Activated naive CD8-positive, alpha-beta T cell treated with anti-CD3 and anti-CD28 coated beads, Interleukin-2, amount 10 ng/mL, durations not matched to agents 7 days and 5 days (primary cell): ENCODE results near the gene HOXA13. TPM values are rescaled to one million over a fixed set of nuclear protein-coding genes. Genes with fewer than 3 reads are reported as not detected.

ENCODE experiments used
- ATAC-seq: fragments of 150-1000 bp; cut with Tn5 transposase; one replicate; pipeline ENCODE4 v1.10.0; 2021; ENCODE audit warnings: low read depth, moderate library complexity
- POLR2A ChIA-PET: fragments of 350-600 bp; sonication (Branson Sonifier 250); formaldehyde crosslinking; loops from one replicate; lab custom pipeline; 2021; ENCODE audit warnings: antibody characterized with exemption; lab: Charles Lee
- DNase-seq: peaks from one replicate; pipeline ENCODE4 v3.0.0; 2021
- H3K27ac Mint-ChIP-seq: one replicate; pipeline ENCODE4 v1.8.0; 2022; ENCODE audit warnings: mild to moderate bottlenecking, mixed read lengths
- H3K27me3 Mint-ChIP-seq: one replicate; pipeline ENCODE4 v1.8.0; 2022; ENCODE audit warnings: mild to moderate bottlenecking, moderate library complexity, mixed read lengths
- H3K36me3 Mint-ChIP-seq: one replicate; pipeline ENCODE4 v1.8.0; 2021; ENCODE audit warnings: mild to moderate bottlenecking, mixed read lengths
- H3K4me1 Mint-ChIP-seq: one replicate; pipeline ENCODE4 v1.8.0; 2021; ENCODE audit warnings: mixed read lengths
- H3K4me3 Mint-ChIP-seq: one replicate; pipeline ENCODE4 v1.8.0; 2022; ENCODE audit warnings: mild to moderate bottlenecking, moderate library complexity, mixed read lengths
- H3K9me3 Mint-ChIP-seq: one replicate; pipeline ENCODE4 v1.8.0; 2021; ENCODE audit warnings: mixed read lengths
- total RNA-seq, 2 experiments: library from RNA; stranded (reverse); gene quantifications; one replicate each; pipeline ENCODE4 v1.2.3, GENCODE V29; 2021

Gene HOXA13
- total RNA-seq, 2 experiments from 2014 or later: not detected

DNA sequence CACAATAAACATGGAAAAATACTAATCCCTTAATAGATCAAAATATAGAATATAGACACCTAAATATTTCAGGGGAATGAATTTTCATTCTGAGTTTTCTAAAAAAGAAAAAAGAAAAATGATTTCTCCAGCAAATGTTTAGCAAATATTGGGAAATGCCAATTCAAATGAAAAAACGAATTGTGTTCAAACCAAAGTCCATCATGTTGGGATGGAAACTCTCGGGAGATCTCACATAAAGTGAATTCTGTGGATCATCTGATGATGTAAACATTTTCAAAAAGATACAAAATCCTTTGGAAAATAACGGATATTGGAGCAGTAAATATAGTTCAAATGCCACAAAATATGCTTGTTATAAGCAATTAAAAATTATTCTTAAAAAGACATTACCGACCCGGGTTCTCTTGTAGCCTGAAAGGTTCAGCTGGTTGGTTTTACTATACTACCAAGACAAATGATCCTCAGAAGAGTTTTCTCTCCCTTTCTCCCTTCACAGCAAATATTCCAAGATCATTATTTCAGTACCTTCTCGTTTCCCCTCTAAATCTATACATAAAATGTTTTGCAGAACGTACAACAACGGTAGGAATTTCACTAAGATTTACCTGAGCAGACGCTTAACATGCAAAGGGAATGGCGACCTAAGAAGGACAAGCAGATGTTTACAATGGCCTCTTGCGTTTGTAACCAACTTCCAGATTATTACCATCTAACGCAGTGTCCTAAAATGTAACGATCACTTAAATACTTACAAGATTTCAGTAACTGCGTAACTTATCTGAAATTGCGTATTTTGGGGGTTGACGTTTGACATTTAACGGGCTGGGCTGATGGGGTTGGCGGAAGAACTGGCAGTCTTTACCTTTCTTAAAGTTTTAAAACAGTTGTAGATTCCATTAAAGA, 2.5 kb downstream of the HOXA13 start:
- ATAC-seq (no peak), DNase-seq (no peak)
- H3K36me3 Mint-ChIP-seq: peaks cover 2% of the 10 kb centered on the region
- POLR2A ChIA-PET: no interaction called here
- H3K4me1 Mint-ChIP-seq: peaks cover 24% of the 10 kb centered on the region
- H3K27me3 Mint-ChIP-seq: peaks cover 81% of the 10 kb centered on the region
- no peaks in the 10 kb centered on the region for H3K9me3 Mint-ChIP-seq
- H3K4me3 Mint-ChIP-seq: no peak overlapping the region
- no peak overlapping the region for H3K27ac Mint-ChIP-seq

DNA sequence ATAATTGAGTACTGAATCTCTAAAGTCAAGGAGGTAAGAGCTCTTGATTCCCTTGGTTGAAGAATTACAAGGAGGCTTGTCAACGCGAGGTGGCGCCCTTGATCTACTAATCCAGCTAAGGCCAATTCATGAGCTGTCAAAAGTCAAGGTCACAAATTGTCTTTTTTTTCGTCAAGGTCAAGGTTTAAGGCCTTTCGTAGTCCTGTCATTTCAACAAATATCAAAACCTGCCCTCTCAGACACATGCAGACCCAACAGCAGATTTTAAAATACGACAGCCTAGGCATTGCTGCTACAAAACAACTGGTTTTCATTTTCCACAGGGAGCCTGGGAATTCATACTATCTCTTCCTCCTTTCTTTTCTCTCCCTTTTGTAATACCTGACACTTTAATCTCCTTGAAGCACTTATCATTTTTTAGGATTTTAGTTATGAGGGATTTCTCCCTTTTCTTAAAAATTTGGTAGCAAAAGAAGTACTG, 3.6 kb downstream of the HOXA13 start:
- DNase-seq: peak; percentile 77
- Mint-ChIP-seq H3K4me3 (no peak overlapping the region), H3K9me3 (no peaks in the 10 kb centered on the region), H3K36me3 (peaks cover 2% of the 10 kb centered on the region), H3K27ac (no peak overlapping the region), H3K27me3 (peaks cover 80% of the 10 kb centered on the region), H3K4me1 (peaks cover 19% of the 10 kb centered on the region)
- POLR2A ChIA-PET: no interaction called here
- ATAC-seq: no peak

DNA sequence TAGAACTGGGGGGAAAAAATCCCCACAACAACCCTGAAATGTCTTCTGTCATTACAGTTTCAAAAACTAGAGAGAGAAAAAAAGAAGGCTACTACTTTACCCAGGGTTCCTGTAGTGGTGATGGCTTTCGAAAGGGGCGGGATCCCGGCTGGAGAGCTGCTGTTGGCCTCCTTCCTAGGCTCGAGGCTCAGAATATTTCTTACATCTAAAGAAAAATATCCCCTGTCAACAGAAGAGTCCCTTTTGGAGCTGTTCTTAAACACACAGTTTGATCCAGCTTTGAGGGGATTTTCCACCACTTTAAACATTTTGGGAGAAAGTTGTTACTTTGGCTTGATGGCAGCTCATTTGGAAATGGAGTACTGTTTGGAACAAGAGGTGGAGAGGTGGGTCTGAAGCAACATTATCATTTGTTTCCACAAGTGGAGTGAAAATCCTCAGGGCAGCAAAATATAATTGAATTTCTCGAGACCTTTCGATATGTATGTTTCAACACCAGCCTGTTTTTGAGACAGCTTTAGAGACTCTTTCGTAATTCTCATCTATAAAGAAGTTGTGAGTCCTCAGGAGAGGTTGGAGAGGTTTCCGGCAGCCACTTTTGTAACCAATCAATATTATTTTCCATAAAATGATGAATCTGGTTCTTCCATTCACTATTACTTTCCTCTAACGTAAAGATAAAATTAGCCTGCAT, 5.1 kb downstream of the HOXA13 start:
- POLR2A ChIA-PET: no interaction called here

DNA sequence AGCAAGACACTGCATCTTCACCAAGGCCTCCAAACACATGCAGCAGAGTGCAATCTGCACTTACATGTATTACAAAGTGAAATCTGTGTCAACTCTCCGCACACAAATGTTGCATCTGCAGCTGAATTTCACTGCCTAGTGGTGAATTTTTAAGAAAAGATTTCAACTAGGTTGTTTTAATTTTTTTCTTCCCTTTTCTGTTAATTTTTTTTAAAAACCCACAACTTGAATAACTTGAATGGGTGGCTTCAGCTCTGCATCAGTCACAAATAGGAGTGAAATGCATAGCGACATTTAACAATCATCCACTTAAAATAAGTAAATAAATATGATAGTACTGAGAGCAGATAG, 5.9 kb downstream of the HOXA13 start:
- Mint-ChIP-seq H3K4me3 (no peak overlapping the region), H3K4me1 (peaks cover 13% of the 10 kb centered on the region), H3K9me3 (no peaks in the 10 kb centered on the region), H3K36me3 (peaks cover 2% of the 10 kb centered on the region), H3K27ac (no peak overlapping the region), H3K27me3 (peaks cover 87% of the 10 kb centered on the region)
- DNase-seq (no peak), ATAC-seq (no peak)
- POLR2A ChIA-PET: no interaction called here

More for the DNA sequence above, 5.1 kb downstream of the HOXA13 start:
- Mint-ChIP-seq H3K9me3 (no peaks in the 10 kb centered on the region), H3K27ac (no peak overlapping the region), H3K4me1 (peaks cover 10% of the 10 kb centered on the region), H3K36me3 (no peaks in the 10 kb centered on the region), H3K27me3 (peaks cover 83% of the 10 kb centered on the region), H3K4me3 (no peak overlapping the region)
- DNase-seq: no peak
- ATAC-seq: no peak

DNA sequence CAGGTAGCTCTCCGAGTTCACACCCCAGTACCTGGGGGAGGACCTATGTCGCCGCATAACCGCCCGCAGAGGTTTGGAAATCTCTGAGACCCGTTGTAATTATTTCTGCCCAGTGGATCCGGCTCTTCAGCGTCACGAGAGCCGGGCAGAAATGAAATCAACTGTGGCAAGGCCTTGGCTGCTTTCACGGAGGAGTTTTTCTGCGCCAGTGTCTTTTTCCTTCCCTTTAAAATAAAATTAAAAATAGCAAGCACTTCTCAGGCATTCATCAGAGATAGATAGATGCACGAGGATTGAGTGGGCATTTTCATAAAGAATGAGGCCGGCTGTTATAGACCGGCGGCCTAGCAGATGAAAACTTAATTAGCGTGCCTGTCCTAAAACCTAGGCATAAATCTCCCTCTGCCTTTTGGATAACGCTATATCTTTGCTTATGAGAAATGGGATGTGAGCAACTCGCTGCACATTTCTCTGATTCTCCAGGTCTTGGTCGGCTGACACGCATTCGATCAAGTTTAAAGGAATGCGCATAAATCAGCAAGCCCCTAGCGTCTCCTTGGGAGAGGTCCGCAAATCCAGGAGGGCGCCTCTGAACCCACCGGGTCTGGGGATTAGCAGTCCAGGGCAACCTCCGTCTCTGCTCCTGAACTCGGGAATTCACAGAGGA, 6.4 kb downstream of the HOXA13 start:
- peaks cover 14% of the 10 kb centered on the region for H3K4me1 Mint-ChIP-seq
- H3K27ac Mint-ChIP-seq: no peak overlapping the region
- peaks cover 2% of the 10 kb centered on the region for H3K36me3 Mint-ChIP-seq
- no peaks in the 10 kb centered on the region for H3K9me3 Mint-ChIP-seq
- DNase-seq: peak; percentile 19
- ATAC-seq: no peak
- POLR2A ChIA-PET: no interaction called here
- H3K4me3 Mint-ChIP-seq: peak overlapping the region; percentile 25
- peaks cover 89% of the 10 kb centered on the region for H3K27me3 Mint-ChIP-seq

DNA sequence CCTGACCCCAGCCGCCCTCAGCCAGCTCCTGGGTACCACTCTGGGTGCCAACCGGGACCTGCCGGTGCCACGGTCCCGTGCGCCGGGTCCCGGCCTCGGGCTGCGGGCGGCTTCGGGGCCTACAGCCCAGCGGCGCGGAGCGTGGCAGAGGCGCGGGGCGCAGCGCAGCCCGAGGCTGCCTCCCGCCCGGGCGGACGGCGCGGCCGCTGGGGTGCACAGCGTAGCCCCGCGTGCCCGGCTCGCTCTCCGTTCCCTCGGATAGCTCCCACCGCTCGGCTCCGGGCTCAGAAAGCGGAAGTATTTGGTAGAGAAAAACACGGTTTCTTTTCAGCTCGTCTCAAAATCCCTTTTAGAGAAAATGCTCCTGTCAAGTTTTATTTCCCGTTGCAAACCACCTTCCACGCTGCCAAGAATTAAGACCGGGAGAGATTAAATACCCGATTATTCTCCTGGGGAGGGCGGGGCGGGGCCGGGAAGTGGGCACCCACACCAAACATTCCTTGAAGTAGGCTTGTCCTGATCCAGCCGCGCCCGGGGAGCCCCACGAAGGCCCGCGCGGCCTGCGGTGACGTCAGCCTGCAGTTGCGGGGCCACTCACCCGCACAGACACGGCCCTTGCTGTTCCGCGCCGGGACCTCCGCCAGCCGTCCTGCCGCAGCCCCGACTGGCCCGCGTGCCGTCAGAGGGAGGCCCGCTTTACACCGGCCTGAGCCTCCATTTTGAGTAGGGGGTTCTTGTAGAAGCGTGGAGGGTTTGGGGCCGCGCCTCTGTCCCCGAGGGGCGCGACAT, 7.2 kb downstream of the HOXA13 start:
- peak; percentile 51 for DNase-seq
- no peaks in the 10 kb centered on the region for H3K9me3 Mint-ChIP-seq
- H3K4me1 Mint-ChIP-seq: peaks cover 18% of the 10 kb centered on the region
- peak overlapping the region; percentile 60 for H3K4me3 Mint-ChIP-seq
- peaks cover 2% of the 10 kb centered on the region for H3K36me3 Mint-ChIP-seq
- no peak overlapping the region for H3K27ac Mint-ChIP-seq
- peak; percentile 37 for ATAC-seq
- peaks cover 89% of the 10 kb centered on the region for H3K27me3 Mint-ChIP-seq
- POLR2A ChIA-PET: no interaction called here

DNA sequence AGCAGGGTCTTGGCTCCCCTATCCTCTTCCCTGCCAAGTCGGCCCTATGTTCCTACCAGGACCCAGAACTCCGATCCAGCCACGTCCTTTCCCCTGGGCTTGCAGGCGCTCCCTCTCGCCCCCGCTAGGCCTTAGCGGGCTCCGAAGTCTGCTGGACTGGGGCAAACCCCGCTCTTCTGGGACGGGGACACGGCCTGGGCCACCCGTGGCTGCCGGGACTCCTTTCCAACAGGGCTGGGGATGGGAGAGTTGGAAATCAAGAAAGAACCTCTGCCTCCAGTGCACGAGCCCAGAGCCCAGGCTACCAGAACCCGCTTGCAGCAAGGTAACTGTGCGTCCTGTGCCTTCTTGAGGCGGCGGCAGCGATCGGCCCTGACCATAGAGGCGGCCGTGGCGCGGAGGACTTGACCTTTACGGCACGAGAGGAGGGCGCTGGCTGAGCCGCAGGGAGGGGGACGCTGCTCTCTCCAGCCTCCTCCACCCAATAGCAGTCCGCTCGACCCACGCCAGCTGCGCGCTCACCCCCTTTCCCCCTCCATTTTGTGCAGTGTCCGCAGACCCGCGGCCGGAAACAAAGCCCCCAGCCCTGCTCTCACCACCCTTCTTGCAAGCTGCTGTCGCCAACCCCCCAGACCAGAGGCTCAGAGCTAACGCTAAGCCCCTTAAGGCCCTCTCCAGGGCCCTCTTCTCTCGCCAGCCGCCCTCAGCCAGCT, 7.9 kb downstream of the HOXA13 start:
- DNase-seq (no peak), ATAC-seq (no peak)
- POLR2A ChIA-PET: no interaction called here
- Mint-ChIP-seq H3K9me3 (no peaks in the 10 kb centered on the region), H3K4me3 (peak overlapping the region; percentile 16), H3K4me1 (peaks cover 18% of the 10 kb centered on the region), H3K36me3 (peaks cover 2% of the 10 kb centered on the region), H3K27me3 (peaks cover 89% of the 10 kb centered on the region), H3K27ac (no peak overlapping the region)

DNA sequence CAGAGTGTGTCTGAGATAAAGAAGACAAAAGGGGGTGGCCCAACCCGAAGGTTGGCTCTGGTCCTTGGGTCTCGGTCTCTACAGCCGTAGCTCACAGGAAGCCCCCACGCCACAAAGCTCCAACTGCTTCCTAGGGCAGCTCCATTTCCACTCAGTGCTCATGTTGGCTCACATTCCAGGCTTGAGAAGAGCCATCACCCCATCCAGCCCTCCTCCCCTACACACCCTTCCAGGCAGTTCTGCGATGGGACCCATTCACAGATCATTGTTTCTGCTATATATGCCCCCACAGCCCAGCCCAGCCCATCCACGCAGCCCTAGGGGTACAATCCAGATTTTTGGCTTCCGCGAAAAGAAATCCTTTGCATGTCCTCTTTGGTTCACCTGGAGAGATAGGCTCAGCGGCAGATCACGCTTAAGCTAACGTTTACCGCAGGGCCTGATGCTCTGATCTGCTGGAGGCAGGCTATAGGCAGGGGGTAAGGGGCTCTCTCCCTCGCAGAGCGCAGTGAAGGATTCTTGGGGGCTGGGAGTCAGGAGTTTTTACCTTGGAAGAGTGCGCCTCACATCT, 8.6 kb downstream of the HOXA13 start:
- Mint-ChIP-seq H3K36me3 (peaks cover 2% of the 10 kb centered on the region), H3K27ac (no peak overlapping the region), H3K4me3 (no peak overlapping the region), H3K27me3 (peaks cover 89% of the 10 kb centered on the region), H3K4me1 (peaks cover 19% of the 10 kb centered on the region), H3K9me3 (no peaks in the 10 kb centered on the region)
- peak; percentile 19 for DNase-seq
- POLR2A ChIA-PET: interaction anchor here (0.5 to 0.9 kb wide), 2 partner anchors 14 to 826 kb away, joined by 3 to 7 read pairs; no protein-coding TSS in a partner anchor
- ATAC-seq: no peak

DNA sequence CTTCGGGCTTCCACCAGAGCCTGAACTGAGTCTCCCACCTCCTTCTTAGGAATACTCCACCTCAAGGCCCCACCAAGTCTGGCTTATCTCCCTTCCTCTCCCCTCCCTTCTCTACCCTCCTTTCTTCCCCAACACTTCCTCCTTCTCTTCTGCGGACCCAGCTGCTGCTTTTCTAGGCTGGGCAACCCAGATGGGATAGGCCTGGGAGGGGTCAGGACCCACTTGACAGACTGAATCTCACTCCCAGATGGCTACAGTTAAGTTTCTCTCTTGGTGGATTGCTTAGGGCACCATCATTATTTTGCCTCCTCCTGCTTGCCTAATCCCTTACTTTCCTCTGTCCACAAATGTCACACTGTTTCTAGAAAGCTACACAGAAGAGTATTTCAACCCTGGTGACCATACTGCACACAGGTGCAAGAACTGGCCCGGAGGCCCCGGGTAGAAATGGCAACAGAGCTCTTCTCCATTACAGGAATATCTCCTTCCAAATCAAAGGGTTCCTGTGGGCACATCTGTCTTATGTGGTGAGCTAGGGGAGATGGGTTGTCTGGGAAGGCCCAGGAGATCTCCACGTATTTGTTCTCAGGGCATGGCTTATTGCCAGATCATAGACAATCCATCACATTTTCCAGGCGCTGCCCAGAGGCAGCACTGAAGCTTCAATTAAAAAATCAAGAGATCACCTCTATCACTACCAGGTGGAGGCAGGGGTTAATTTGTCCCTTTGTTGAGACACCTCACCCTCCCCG, 9.7 kb downstream of the HOXA13 start:
- no peaks in the 10 kb centered on the region for H3K9me3 Mint-ChIP-seq
- DNase-seq (peak; percentile 15), ATAC-seq (no peak)
- peaks cover 27% of the 10 kb centered on the region for H3K4me1 Mint-ChIP-seq
- POLR2A ChIA-PET: interaction anchor here (0.5 to 0.9 kb wide), 2 partner anchors 13 to 827 kb away, joined by 3 to 7 read pairs; no protein-coding TSS in a partner anchor
- peak overlapping the region; percentile 48 for H3K4me3 Mint-ChIP-seq
- H3K27ac Mint-ChIP-seq: peak overlapping the region; percentile 34
- peaks cover 2% of the 10 kb centered on the region for H3K36me3 Mint-ChIP-seq
- peaks cover 94% of the 10 kb centered on the region for H3K27me3 Mint-ChIP-seq

DNA sequence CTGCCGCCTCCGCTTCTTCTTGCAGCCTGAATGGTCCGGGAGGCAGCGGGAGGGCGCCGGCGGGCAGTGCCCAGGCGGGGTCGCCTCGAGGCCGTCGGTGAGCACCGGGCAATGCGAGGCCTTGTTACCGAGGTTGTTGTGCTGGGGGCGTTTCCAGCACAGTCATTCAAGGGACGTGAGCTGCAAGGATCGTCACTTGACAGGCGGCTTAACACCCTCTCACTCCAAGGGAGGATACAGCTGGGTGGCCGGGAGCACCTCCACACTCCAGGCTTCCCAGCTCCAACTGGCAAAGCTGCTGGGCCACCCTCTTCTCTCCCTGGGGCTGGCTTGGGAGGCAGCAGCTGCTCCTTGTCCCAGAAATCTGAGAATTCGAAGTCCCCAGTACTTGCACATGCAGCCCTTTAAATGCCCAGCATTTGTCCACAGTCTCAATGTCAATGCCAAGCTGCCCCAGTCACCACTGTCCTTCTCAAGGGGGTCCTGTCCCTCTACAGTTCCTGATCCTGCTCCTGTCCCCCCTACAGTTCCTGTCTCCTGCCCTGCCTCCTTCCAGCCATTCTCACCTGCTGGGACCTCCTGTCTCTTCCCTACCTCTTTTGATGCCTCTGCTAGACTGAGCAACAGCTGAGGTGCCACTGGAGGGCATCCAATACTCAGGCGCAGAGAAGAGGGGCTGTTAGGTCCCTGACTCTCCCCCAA, 10.4 kb downstream of the HOXA13 start:
- ATAC-seq (no peak), DNase-seq (peak; percentile 40)
- Mint-ChIP-seq H3K36me3 (peaks cover 2% of the 10 kb centered on the region), H3K4me1 (peaks cover 32% of the 10 kb centered on the region), H3K27me3 (peaks cover 94% of the 10 kb centered on the region), H3K9me3 (no peaks in the 10 kb centered on the region), H3K27ac (peak overlapping the region; percentile 34), H3K4me3 (peak overlapping the region; percentile 48)
- POLR2A ChIA-PET: no interaction called here
